ENCODE measurements around the gene PARD6G.
A peak's percentile ranks its signal among the peaks of the same experiment; 100 is the strongest.
"Not testable (repeated sequence)": the region's sequence is repeated elsewhere in the genome, so short reads cannot be mapped to it uniquely, and the experiment has no call there.

Gene PARD6G, protein sequence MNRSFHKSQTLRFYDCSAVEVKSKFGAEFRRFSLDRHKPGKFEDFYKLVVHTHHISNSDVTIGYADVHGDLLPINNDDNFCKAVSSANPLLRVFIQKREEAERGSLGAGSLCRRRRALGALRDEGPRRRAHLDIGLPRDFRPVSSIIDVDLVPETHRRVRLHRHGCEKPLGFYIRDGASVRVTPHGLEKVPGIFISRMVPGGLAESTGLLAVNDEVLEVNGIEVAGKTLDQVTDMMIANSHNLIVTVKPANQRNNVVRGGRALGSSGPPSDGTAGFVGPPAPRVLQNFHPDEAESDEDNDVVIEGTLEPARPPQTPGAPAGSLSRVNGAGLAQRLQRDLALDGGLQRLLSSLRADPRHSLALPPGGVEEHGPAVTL

DNA sequence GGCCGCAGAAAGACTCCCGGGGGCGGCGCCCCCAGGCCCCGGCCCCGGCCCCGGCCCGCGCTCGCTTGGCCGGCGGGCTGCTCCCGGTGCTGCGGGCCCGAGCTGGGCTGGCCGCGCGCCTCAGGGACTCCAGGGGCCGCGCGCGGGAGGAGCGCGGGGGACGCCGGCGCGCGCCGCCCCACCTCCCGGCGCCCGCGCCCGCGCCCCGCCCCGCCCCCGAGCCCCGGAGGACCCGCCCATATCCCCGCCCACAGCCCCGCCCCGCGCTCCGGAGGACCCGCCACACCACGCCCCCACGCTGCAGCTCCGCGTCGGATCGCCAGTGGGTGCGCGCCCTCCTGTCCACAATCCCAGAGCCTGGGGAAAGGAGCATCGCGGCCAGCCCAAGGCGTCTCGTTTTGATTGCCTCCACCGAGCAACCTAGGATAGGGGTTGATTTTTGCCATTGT lies at the start of gene PARD6G:
Gene PARD6G (minus strand): TSS at position 122 of the 449 bp plus-strand sequence. CDS start 166 bp downstream, outside the sequence.
- DNase-seq = peak; percentile 52

DNA sequence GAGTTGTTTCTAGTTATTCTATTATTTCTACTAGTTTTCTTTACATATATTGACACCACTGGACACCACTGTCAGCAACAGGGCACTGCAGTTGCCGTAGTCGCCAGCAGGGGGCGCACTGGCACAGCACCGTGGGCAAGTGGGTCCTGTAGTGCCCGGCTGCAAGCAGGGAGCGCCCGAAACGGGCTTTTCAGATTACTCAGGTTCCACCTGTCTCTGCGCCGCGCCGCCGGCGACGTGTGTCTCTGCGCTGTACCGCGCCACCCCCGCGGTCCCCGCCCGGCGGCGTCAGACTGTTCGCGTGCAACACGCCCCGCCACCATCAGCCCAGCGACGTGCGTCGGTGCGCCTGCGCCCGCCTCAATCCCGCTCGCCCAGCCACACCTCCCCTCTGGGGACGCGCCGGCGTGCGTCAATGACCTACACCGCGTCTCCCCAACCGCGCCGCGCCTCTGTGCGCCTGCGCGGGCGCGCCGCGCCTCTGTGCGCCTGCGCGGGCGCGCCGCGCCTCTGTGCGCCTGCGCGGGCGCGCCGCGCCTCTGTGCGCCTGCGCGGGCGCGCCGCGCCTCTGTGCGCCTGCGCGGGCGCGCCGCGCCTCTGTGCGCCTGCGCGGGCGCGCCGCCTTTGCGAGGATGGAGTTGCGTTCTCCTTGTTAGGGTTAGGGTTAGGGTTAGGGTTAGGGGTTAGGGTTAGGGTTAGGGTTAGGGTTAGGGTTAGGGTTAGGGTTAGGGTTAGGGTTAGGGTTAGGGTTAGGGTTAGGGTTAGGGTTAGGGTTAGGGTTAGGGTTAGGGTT lies 15.1 kb upstream of the PARD6G start:
- not testable (repeated sequence) for DNase-seq

DNA sequence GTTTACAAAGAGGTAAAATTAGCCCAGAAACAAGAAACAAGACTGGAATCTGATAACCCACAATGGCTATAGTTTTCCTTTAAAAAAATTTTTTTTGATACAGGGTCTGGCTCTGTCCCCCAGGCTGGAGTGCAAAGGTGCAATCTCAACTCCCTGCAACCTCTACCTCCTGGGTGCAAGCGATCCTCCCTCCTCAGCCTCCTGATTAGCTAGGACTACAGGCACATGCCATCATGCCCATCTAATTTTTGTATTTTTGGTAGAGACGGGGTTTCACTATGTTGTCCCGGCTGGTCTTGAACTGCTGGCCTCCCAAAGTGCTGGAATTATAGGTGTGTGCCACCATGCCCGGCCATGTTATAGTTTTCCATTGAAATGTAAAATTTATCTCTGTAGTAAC lies 12.3 kb upstream of the PARD6G start:
- DNase-seq = no peak

DNA sequence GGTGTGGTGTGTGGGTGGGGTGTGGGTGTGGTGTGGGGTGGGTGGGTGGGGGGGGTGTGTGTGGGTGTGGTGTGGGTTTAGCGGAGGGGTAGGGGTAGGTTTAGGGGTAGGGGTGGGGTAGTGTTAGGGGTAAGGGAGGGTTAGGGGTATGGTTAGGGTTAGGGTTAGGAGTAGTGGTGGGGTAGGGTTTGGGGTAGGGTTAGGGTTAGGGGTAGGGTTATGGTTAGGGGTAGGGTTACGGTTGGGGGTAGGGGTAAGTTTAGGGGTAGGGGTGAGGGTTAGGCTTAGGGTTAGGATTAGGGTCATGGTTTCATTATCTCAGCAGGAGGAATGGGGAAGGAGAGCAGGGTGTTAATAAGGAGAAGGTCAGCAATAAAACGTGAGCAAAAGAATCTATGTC lies 11.3 kb upstream of the PARD6G start:
- DNase-seq = no peak

DNA sequence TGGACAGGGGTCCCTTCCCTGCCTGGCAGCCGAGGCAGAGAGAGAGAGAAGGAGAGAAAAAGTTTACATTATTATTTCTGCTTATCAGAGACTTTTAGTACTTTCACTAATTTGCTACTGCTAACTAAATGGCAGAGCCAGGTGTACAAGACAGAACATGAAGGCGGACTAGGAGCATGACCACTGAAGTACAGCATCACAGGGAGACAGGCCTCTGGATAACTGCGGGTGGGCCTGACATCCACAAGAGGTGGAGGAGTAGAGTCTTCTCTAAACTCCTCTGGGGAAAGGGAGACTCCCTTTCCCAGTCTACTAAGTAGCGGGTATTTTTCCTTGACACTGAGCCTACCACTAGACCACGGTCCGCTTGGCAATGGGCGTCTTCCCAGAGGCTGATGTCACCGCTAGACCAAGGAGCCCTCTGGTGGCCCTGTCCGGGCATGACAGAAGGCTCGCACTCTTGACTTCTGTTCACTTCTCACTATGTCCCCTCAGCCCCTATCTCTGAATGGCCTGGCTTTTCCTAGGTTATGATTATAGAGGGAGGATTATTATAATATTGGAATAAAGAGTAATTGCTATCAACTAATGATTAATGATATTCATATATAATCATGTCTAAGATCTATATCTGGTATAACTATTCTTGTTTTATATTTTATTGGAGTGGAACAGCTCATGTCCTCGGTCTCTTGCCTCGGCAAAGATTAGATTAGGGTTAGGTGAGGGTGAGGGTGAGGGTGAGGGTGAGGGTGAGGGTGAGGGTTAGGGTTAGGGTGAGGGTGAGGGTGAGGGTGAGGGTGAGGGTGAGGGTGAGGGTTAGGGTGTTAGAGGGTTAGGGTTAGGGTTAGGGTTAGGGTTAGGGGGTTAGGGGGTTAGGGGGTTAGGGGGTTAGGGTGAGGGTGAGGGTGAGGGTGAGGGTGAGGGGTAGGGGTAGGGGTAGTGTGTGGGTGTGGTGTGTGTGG lies 10.5 kb upstream of the PARD6G start:
- DNase-seq = not testable (repeated sequence)

DNA sequence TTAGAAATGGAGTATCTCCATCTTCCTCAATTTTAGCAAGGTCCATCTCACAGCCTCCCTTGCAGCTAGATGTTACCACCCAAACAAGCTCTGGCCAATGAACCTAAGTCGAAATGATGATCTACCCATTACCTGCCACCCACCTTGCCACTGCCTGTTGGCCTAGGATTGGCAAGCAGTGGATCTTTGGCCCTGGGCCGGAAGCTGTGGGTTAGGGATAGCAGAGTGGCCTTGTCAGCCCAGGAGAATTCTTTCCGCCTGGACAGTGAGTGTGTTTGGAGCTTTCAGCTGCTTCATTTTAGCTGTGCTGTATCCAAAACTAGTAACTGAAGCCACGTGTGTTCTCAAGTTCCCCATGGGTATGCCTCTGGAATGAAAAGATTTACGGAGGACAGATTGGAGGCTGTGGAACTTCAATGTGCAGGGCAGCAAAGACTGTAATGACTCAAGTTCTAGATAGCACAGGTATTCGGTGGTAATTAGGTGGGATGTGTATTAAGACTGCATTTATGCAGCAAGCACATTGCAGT lies 7.7 kb upstream of the PARD6G start:
- DNase-seq = no peak

DNA sequence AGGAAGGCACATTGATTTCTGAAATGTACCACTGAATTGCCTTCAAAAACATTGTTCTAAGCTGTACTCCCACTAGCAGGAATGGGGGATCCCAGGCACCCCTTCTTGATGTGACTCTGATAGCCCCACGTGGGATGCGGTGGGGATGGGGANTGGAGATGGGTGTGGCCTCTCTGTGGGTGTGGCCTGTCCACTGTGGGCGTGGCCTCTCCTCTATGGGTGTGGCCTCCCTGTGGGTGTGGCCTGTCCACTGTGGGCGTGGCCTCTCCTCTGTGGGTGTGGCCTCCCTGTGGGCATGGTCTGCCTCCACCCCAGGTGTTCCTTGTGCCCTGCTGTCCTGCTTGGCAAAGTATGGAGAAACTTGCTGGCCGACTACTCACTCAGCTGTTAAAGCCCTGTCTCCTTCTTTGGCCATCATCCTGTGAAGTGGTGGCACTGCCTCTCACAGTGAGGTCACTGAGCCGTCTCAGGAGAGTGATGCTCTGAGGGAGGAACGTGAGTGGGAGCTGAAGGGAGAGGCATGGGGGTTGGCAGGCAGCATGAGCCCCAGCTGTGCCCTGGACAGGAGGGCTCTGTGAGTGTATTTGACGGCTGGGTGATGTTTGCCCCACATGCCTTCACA lies 6.7 kb upstream of the PARD6G start:
- no peak for DNase-seq

DNA sequence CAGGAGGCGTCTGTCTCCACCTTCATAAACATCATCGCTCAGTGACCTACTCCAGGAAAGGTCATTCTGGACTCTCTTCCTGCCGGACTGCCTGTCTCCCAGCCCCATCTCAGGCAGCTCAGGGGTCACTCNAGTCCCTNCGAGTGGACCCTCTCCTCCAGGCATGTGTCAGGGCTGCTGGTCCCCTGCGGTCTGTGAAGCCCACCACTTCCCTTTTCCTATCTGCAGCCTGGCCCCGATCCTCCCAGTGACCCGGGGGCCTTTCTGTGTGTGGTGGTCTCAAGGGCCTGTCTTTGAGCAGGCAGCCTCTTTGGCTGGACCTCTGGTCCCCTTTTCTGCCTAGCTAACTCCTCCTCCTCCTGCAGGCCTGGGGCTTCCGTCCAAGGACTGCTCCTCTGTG lies 5.9 kb upstream of the PARD6G start:
- DNase-seq = no peak

DNA sequence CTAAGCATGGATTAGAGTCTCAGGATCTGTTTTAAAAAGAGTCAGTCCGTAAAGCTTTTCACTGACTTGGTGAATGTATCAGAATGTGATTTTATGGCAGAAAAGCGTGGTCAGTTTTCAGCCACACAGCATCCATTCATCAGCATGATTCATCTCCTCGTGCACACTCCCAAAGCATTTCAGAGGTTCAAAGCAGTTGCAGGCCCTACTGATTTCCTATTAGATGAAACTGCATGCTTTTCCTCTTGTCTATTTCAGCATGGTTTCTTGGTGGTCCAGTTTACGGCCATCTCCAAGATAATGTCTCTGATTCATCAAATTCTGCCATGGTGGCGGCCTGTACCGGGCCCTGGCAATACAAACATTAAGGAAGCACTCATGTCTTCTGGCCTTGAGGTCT lies 4.8 kb upstream of the PARD6G start:
- no peak for DNase-seq

DNA sequence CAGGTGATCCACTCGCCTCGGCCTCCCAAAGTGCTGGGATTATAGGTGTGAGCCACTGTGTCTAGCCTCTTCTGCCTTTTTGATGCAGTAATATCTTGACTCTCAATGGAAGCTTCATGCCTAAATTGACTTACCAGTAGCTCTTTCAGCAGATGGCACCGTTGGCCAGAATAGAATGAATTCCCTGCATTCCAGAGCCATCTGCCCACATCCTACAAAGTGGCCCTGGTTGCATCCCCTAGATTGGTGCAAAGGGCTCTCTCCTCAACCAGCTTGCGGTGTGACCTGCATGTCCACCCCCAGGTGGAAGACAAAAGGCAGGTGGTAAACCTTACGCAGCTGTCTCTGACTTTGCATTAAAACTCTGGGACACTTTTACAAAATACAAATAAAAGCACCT lies 4.4 kb upstream of the PARD6G start:
- DNase-seq = no peak

DNA sequence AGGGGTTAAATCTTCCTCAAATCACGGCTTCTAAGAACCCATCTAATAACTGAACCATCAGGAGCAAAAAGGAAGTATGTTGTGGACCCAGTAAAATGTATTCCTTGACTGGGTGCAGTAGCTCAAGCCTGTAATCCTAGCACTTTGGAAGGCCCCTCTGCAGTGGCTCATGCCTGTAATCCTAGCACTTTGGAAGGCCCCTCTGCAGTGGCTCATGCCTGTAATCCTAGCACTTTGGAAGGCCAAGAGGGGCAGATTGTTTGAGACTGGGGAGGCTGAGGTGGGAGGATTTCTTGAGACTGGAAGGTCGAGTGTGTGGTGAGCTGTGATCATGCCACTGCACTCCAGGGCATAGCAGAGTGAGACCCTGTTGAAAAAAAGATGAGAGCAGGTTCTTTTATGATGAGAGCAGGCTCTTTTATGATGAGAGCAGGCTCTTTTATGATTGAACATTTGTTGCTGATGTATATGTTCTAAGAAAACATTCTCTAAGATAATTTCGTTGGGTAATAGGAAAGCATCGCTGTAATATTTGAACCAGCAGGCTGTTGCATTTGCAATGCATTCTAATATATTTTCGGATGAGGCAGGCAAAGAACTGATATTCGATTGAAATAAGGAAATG lies 3.5 kb upstream of the PARD6G start:
- no peak for DNase-seq

DNA sequence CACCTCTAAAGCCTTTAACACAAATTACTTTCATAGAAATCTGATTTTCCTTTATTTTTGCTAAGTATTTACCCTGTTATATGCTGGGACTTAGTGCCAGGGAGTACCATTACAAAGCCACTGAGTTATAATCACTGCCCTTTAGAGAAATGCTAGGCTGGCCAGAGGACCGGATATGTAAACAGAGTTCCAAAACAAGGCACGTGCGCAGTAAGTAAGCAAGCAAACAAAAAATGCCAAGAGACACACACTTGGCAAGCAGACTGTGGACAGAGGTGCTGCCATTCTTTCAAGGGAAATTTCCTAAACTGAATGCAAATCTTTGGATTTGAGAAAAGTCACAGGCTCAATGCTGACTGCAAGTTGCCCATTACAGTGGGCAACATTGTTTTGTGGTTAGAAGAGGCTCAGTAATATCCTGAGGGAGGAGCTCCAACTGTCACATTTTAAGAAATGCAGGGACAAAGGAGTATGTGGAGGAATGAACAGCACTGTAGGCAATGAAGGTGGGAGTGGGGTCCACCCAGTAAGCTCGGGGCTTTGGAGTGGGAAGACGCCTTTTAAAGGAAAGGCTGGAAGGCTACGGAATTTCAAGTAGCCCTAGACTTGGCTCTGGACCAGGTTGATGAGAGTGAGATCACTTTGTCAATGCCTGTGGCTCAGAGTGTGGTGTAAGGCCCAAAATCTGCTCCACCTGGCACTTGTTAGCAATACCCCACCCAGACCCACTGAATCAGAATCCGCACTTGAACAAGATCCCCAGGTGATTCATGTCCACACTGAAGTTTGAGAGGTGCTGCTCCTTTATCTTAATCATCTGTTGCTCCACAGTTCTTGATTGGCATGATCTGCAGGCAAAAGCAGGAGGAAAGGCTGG lies 2.1 kb upstream of the PARD6G start:
- DNase-seq = no peak

DNA sequence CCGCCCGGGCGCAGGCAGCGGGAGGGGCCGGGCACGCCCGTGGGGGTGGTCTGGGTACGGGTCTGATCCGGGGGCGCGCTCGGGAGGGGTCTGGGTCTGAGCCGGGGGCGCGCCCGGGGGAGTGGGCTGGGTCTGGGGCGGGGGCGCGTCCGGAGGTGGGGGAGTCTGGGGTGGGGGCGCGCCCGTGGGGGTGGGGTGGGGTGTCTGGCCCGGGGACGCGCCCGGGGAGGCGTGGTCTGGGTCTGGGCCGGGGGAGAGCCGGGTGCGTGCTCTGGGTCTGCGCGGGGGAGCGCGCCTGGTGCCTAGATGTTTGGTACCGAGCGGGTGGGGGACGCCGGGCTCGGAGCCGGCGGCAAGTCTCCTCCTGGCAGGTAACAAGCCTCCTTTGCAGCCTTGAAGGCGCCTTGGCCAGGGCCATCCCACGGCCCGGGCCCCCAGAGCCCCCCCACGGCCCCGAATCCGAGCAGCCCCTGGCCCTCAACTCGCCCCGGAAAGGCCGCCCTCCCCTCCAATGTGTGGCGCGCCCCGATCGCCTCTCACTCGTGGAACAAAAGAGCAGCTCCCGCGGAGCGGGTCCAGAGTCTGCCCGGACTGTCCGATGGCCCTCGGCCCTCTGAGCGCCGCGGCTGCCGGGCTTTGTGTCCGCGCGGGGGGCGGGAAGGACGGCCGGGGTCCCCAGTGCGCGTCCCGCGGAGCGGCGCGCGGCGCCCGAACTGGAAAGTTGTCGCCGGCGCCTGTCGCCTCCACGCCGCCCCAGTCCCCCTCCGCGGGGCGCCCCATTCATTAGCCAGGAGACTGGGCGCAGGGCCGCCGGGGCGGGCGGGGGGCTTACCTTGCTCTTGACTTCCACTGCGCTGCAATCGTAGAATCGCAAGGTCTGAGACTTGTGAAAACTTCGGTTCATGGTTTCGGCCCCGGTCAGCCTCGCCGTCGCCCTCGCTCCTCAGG lies 595 bp downstream of the PARD6G start:
- peak; percentile 25 for DNase-seq

DNA sequence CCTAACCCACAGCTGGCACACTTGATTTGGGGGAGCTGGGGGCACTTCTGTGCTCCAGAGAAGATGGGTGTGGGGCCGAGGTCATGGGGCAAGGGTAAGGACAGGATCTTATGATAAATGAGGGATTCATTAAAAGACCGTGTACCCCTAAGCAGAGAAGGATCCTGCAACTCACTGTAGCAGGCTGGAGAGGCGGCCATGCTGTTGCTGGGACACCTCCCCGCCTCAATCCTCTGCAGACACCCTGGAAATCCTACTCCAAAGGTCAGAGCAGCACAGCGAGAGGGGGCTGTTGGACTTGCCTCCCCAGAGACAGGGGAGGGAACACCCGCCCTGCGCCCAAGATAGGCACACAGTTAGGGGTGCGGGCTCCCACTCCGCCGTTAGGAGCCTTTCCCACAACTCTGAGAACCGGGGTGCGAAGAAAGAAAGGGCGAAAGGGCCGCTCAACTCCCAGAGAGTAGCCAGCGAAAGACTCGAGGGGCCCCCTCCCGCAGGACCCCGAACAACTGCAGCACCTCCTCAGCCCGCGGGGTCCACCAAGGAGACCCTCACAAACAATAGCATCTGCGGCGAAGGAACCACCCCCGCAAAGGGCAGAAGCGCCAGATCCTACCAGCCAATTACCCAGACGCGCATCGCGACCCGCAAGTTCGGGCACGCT lies 1.4 kb downstream of the PARD6G start:
- DNase-seq = no peak

DNA sequence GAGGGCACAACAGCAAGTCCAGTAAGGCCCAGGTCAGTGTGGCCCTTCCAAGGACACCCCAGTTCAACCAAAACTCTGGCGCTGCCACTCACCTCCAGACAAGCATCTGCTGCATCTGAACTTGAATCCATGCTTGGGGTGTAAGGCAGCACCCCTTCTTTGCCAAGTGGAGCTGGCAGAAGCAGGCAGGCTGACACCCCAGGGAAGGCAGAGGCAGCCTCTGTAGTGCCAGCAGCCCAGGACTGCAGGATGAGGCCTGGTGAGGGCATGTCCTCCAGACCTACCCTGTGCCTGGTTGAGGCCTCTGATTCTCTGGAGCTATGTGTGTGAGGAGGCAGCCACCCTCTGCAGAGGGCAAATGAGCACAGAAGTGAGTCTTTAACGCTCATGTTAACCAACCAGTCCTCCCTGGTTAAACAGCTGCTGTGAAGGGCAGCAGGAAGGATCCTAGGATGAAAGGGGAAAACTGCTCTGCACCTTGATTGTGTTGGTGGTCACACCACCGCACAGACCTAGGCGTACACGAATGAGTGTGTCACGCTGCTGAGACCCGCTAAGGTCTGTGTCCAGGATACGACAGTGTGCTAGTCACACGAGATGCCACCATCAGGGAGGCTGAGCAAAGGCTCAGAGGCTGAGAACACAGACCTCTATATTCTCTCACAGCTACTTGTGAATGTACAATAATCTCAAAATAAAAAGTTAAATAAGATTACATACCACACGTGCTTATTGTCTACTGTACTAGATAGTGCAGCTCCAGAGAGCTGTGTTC lies 2.2 kb downstream of the PARD6G start:
- no peak for DNase-seq

DNA sequence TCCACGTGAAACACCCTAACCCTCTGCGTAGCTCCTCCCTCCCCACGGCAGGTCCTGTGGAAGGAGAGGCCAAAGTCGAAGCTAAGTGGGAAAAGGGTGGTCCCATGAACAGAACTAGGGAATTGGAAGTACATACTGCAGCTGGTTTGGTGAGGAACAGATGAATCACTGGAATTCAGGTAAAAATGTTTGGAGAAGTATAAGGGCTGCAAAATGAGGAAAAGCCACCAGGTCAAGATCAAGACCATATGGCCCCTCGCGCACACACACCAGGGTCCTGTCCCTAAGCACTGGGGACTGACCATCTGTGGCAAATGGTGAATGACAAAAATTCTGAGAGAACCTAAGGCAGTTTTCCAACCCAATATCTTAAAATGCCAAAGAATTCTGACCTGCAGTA lies 3.1 kb downstream of the PARD6G start:
- no peak for DNase-seq

DNA sequence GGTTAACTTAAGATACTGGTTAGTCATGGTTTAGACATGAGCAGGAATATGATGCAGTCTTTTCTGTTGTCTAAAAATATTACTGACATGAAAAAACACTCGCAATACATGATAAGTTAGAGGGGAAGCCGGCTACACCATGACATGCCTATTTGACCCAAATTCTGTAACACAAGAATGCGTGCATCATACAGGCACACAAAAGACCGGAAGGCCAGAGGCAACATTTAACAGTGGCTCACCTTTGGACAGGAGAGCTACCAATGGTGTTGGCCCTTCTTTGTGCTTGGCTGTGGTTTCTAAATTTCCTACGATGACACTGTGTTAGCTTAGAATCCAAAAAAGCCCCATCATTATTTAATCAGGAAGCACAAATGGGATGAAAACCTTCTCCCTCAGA lies 4.1 kb downstream of the PARD6G start:
- DNase-seq = no peak

Measured in NCI-H510A (cell line).